Left lung (tissue), 10 donors: Measurements from ENCODE around the gene MGAT4A. TPM values are rescaled to one million over a fixed set of nuclear protein-coding genes. Genes with fewer than 3 reads are reported as not detected.

Experiments
- ATAC-seq: fragments of 200-7000 bp; cut with Tn5 transposase; one replicate; pipeline ENCODE4 v1.9.1; 2020; ENCODE audit warnings: moderate library complexity
- DNase-seq, 4 donors: peaks; one replicate each; pipeline ENCODE4 v3.0.0-alpha.2; 2013 to 2020
- H3K27ac ChIP-seq, 2 donors: fragments of 200-600 bp; sonication (generic) in 1 of 2; one replicate each; pipeline versions ENCODE4 v1.5.0 to v1.8.0; 2020 to 2021
- H3K27me3 ChIP-seq, 2 donors: fragments of 200-600 bp; sonication (generic) in 1 of 2; one replicate each; pipeline versions ENCODE4 v1.5.0 to v1.8.0; 2020 to 2021
- H3K36me3 ChIP-seq, 2 donors: fragments of 200-600 bp; sonication (generic) in 1 of 2; one replicate each; pipeline versions ENCODE4 v1.5.0 to v1.8.0; 2020 to 2021
- H3K4me1 ChIP-seq, 2 donors: fragments of 200-600 bp; one replicate each; pipeline ENCODE4 v1.8.0; 2021
- H3K4me3 ChIP-seq, 2 donors: fragments of 200-600 bp; sonication (generic) in 1 of 2; one replicate each; pipeline versions ENCODE4 v1.5.0 to v1.8.0; 2020 to 2021; ENCODE audit warnings: mild to moderate bottlenecking in 1 of 2
- H3K9me3 ChIP-seq, 2 donors: fragments of 200-600 bp; sonication (generic) in 1 of 2; one replicate each; pipeline versions ENCODE4 v1.5.0 to v1.8.0; 2020 to 2021
- intact Hi-C, 2 donors: fragments of 100-400 bp; cut with DNase I; formaldehyde crosslinking; loops; one replicate each; pipeline versions ENCODE4 v1.11.2 to v1.14.2; 2022
- polyA plus RNA-seq, 6 donors: library from polyadenylated mRNA; unstranded; fragments of 120-200 nt; gene quantifications; one replicate each; pipeline ENCODE4 v1.2.1, GENCODE V29; 2013; ENCODE audit not compliant: insufficient read length in 6 of 6
- total RNA-seq, 2 donors: library from RNA; stranded (reverse); fragmentation: NEBNext Ultra II Directional; extraction: Animal tissue kit (Norgen Biotek cat#: 25700); gene quantifications; one replicate each; pipeline ENCODE4 v1.2.1, GENCODE V29; 2021
- TF ChIP-seq, protein P1 (sequence below), 2 donors: fragments of 200-600 bp; sonication (generic) in 1 of 2; IDR thresholded peaks; one replicate each; pipeline versions ENCODE4 v1.5.0 to v1.8.0; 2021; ENCODE audit warnings: antibody characterized with exemption in 2 of 2
- donor health status: DM: no; HTN: yes; CAD: no.
- donor health status: DM: no; HTN: no; CAD: no.

Gene MGAT4A
- total and polyA plus RNA-seq, 8 donors = 15.4 to 79.8 (median 19.0) TPM

DNA sequence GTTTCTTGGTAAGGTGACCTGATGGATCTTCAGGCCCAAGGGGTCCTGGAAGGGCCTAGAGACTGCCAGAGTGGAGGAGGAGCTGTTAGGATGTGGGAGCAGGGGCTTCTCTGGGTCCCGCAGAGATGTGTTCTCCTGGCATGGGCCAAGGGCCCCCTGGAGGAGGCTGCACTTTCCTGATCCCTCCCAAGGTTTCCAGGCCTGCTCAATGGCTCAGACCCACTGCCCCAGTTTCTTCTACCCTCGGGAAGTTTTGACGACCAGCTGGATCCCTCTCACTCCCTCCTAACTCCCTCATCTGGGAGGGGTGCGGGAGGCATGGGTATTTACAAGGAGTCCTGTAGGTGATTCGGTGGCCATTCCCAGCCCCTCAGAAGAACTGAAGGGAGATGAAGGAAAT, 158.7 kb downstream of the MGAT4A start:
- Histone ChIP-seq H3K36me3 (peaks cover 0 to 99% of the 10 kb centered on the region in 2 donors), H3K27me3 (no peaks in the 10 kb centered on the region), H3K4me1 (no peaks in the 10 kb centered on the region), H3K9me3 (no peaks in the 10 kb centered on the region), H3K4me3 (no peak overlapping the region), H3K27ac (no peak overlapping the region)
- TF ChIP-seq, protein P1, sequence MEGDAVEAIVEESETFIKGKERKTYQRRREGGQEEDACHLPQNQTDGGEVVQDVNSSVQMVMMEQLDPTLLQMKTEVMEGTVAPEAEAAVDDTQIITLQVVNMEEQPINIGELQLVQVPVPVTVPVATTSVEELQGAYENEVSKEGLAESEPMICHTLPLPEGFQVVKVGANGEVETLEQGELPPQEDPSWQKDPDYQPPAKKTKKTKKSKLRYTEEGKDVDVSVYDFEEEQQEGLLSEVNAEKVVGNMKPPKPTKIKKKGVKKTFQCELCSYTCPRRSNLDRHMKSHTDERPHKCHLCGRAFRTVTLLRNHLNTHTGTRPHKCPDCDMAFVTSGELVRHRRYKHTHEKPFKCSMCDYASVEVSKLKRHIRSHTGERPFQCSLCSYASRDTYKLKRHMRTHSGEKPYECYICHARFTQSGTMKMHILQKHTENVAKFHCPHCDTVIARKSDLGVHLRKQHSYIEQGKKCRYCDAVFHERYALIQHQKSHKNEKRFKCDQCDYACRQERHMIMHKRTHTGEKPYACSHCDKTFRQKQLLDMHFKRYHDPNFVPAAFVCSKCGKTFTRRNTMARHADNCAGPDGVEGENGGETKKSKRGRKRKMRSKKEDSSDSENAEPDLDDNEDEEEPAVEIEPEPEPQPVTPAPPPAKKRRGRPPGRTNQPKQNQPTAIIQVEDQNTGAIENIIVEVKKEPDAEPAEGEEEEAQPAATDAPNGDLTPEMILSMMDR (IDR thresholded peaks at IDR 0.05) = no peak
- intact Hi-C loops = no loop called here
- DNase-seq (no peak), ATAC-seq (no peak)

DNA sequence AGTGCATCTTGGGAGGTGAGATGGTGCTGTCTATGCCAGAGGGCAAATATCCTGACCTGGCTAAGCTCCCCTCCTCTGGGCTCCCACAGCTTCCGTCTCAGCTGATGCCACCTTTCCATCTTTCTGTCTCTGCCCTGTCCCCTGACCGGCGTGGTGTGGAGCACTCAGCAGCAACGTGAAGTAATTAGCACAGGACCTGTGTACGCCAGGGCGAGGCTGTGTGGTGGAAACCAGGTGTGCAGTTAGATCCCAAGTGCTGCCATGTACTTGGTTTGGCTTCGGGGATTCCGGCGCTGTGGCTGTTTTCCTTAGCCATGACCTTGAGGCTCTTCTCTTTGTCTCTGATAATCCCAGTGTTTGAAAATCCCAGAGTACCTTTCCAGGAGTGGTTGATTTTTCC, 159.1 kb downstream of the MGAT4A start:
- Histone ChIP-seq H3K36me3 (peaks cover 0 to 99% of the 10 kb centered on the region in 2 donors), H3K27me3 (no peaks in the 10 kb centered on the region), H3K4me1 (no peaks in the 10 kb centered on the region), H3K4me3 (no peak overlapping the region), H3K9me3 (no peaks in the 10 kb centered on the region), H3K27ac (no peak overlapping the region)
- TF ChIP-seq, protein P1 (IDR thresholded peaks at IDR 0.05) = no peak
- intact Hi-C loops = no loop called here
- ATAC-seq (no peak), DNase-seq (no peak)

DNA sequence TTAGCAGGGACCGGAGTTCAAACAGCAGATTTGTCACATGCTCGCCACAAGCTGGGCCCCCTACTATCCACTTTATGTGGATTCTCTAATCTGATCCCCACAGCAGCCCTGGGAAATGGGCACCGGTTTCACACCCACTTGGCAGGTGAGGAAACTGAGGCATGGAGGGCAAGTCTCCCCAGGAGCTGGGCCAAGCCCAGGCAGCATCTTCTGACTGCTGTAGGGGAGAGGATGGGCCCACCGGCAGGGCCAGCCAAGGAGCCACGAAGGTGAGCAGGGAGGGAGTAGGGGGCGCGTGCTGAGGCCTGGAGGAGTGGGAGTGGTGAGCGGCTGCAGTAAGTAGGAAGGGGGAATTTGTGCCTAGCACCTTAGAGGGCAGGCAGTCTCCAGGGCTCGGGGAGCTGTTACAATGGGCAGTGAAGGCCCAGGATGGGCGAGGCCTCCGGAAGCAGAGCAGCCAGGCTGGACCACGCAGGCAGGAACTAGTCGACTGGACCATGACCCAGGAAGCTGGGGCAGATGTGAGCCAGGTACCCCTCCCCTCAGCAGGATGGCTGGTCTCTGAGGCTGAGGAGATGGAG, 159.7 kb downstream of the MGAT4A start:
- no peak for ATAC-seq
- H3K9me3 ChIP-seq = no peaks in the 10 kb centered on the region
- H3K36me3 ChIP-seq = peaks cover 0 to 99% of the 10 kb centered on the region in 2 donors

DNA sequence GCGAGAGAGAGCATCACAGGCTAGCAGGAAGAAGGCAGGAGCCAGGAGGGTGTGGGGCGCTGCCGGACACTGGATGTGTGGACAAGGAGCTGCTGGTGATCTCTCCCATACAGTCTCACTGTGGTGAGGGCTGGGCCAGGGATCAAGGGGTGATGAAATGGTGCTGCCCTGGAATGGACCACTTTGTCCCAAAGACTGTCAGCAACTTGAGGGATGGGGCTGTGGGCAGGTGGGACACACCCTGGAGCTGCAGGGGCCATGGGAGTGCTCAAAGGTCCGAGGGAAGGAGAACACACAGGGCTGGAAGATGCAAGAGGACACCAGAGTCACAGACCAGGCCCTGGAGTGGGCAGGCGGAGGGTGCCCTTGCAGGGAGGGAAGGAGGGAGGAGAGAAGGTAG, 160.6 kb downstream of the MGAT4A start:
- Histone ChIP-seq H3K4me3 (no peak overlapping the region), H3K9me3 (no peaks in the 10 kb centered on the region), H3K27me3 (no peaks in the 10 kb centered on the region), H3K27ac (no peak overlapping the region), H3K4me1 (no peaks in the 10 kb centered on the region), H3K36me3 (peaks cover 0 to 100% of the 10 kb centered on the region in 2 donors)
- no peak for ATAC-seq
- intact Hi-C loops = no loop called here
- TF ChIP-seq, protein P1 (IDR thresholded peaks at IDR 0.05) = no peak
- DNase-seq = no peak

More for the DNA sequence above, 159.7 kb downstream of the MGAT4A start:
- no peak overlapping the region for H3K4me3 ChIP-seq
- intact Hi-C loops = no loop called here
- DNase-seq = no peak
- TF ChIP-seq, protein P1 (IDR thresholded peaks at IDR 0.05) = no peak
- H3K27ac ChIP-seq = no peak overlapping the region
- no peaks in the 10 kb centered on the region for H3K27me3 ChIP-seq
- no peaks in the 10 kb centered on the region for H3K4me1 ChIP-seq

- Histone ChIP-seq H3K27ac (no peak overlapping the region), H3K27me3 (no peaks in the 10 kb centered on the region), H3K36me3 (peaks cover 0 to 100% of the 10 kb centered on the region in 2 donors), H3K4me1 (no peaks in the 10 kb centered on the region), H3K9me3 (no peaks in the 10 kb centered on the region), H3K4me3 (no peak overlapping the region)
- intact Hi-C loops = no loop called here
- no peak for DNase-seq
- TF ChIP-seq, protein P1 (IDR thresholded peaks at IDR 0.05) = no peak
- ATAC-seq = no peak
Observed at GRCh38 chr2:98569915-98570314, 161.0 kb downstream of the MGAT4A start.
